Fibroblast of lung (primary cell): ENCODE measurements around the gene PACSIN1.

Experiments used
- CTCF ChIP-seq, 2 donors: IDR thresholded peaks in 1 of 2; conservative IDR thresholded peaks in 1 of 2; 1 replicate in 1 of 2; 2 replicates in 1 of 2; pipeline ENCODE4 v1.5.1; 2011 to 2012; ENCODE audit warnings: low read length in 2 of 2, control low read depth in 1 of 2, inconsistent platforms in 1 of 2, low read depth in 1 of 2, mild to moderate bottlenecking in 1 of 2
- EZH2 ChIP-seq: IDR thresholded peaks from 2 replicates; pipeline ENCODE4 v1.5.1; 2012; ENCODE audit warnings: low read length, control low read depth, mild to moderate bottlenecking; ENCODE audit errors: missing control alignments

- no peak for TF ChIP-seq CTCF (conservative IDR thresholded peaks at IDR 0.05 in 1 of 2, IDR thresholded peaks at IDR 0.05 in 1 of 2; ENCODE audit: low read depth in 1 of 2, low read length in 2 of 2)
- TF ChIP-seq EZH2 = no peak
Observed at GRCh38 chr6:34551720-34552119, 85.8 kb downstream of the PACSIN1 start.
